Measurements from ENCODE around the gene C1QTNF1. TPM values are rescaled to one million over a fixed set of nuclear protein-coding genes. Genes with fewer than 3 reads are reported as not detected.

C1QTNF1 gene
- total RNA-seq, 4 donors from 2014 or later: 15.7 to 38.1 (median 23.5) TPM

DNA sequence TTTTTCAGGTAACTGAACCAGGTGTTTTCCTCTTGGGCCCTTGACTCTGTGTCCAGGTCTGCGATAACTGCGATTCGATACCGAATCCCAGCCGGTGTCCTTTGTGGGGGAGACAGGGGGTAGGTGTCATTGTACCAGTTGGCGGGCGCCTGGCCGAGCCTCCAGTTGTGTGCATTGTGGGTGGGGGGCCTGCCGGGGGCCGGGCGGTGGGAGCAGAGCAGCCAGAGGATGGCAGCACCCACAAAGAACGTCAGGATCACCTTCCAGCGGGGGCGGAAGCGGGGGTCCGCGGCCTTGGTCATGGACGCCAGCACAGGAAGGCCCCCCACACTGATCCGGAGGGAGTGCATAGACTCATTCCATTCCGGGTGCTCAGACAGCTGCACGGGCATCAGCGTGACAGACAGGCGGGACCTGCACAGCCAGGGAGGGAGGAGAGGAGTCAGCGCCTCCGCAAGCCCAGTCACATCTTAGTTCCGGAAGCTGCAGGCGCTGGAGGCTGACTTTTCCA is 26.7 kb upstream of the C1QTNF1 start:
- H3K36me3 ChIP-seq: peaks cover 49% of the 10 kb centered on the region
- peak; percentile 59 to 61 for DNase-seq (ENCODE audit: low spot score in 2 of 2)

DNA sequence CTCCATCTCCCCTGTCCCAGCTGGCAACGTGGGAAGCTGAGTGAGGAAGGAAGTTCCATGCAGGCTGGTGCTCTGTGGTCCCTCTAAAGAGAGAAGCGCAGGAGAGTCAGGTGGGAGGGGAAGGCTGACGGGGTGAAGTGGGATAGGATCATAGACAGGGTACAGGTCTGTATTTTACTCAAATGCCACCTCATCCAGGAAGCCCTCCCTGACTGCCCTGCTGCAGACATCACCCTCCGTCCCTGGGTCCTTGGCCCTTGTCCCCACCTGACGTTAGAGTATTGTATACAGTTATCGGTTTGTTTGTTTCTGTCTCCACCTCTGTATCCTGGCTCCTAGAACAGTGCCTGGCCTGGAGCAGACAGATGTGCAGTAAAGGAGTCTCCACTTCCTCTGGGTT is 26.1 kb upstream of the C1QTNF1 start:
- Histone ChIP-seq H3K4me3 (no peak overlapping the region), H3K27ac (peak overlapping the region; percentile 42), H3K36me3 (peaks cover 46% of the 10 kb centered on the region), H3K9me3 (no peaks in the 10 kb centered on the region), H3K4me1 (peaks cover 39% of the 10 kb centered on the region), H3K27me3 (no peaks in the 10 kb centered on the region)
- peak; percentile 32 to 45 for DNase-seq (ENCODE audit: low spot score in 2 of 2)
- WGBS: 67% methylated on average over 6 of the region's 6 CpGs
- TF ChIP-seq, protein P1, sequence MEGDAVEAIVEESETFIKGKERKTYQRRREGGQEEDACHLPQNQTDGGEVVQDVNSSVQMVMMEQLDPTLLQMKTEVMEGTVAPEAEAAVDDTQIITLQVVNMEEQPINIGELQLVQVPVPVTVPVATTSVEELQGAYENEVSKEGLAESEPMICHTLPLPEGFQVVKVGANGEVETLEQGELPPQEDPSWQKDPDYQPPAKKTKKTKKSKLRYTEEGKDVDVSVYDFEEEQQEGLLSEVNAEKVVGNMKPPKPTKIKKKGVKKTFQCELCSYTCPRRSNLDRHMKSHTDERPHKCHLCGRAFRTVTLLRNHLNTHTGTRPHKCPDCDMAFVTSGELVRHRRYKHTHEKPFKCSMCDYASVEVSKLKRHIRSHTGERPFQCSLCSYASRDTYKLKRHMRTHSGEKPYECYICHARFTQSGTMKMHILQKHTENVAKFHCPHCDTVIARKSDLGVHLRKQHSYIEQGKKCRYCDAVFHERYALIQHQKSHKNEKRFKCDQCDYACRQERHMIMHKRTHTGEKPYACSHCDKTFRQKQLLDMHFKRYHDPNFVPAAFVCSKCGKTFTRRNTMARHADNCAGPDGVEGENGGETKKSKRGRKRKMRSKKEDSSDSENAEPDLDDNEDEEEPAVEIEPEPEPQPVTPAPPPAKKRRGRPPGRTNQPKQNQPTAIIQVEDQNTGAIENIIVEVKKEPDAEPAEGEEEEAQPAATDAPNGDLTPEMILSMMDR (IDR thresholded peaks at IDR 0.05): no peak
- TF ChIP-seq POLR2A (IDR thresholded peaks at IDR 0.05): no peak
- TF ChIP-seq EP300 (IDR thresholded peaks at IDR 0.05): no peak
- no peak for TF ChIP-seq POLR2AphosphoS5 (IDR thresholded peaks at IDR 0.05)

More for the DNA sequence above, 26.7 kb upstream of the C1QTNF1 start:
- TF ChIP-seq POLR2A (IDR thresholded peaks at IDR 0.05): no peak
- TF ChIP-seq EP300 (IDR thresholded peaks at IDR 0.05): no peak
- TF ChIP-seq, protein P1 (IDR thresholded peaks at IDR 0.05): no peak
- no peak for TF ChIP-seq POLR2AphosphoS5 (IDR thresholded peaks at IDR 0.05)
- Histone ChIP-seq H3K4me3 (no peak overlapping the region), H3K9me3 (no peaks in the 10 kb centered on the region), H3K27me3 (no peaks in the 10 kb centered on the region), H3K4me1 (peaks cover 39% of the 10 kb centered on the region), H3K27ac (no peak overlapping the region)
- 82% methylated on average over 23 of the region's 27 CpGs for WGBS

DNA sequence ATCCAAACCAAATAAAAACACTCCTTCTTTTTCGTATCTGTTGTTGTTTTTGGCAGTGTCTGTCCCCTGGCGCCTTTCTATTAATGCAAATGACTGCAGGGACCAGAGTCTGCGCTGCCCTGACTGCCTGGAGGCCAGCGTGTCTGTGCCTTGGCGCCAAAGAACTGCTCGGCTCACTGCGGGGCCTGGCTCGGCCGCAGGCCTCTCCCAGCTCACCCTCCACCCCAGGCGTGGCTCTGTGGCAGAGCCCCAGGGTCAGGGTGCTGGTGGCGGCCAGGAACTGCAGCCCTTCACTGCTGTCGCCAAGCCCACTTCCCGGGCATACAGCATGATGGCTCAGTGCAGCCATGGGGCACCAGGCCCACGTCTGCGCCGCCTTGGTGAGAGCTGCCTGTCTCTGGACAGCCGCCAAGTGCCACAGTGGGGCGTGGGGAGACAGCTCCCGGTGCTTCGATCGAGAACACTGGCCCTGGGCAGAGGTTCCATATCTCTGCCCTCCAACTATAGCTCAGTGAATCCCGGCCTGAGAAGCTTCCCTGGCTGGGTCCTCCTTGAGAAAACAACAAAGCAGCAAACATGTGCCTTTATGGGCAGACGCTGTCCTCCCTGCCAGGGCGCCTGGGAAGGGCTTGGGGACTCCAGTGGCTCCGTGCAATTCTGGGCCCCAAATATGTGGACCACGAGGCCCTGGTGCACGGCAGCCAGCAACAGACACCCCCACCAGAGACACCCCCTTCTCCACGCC is 25.5 kb upstream of the C1QTNF1 start:
- H3K9me3 ChIP-seq: no peaks in the 10 kb centered on the region
- peak overlapping the region; percentile 42 for H3K27ac ChIP-seq
- peak; percentile 73 to 85 for DNase-seq (ENCODE audit: low spot score in 2 of 2)
- TF ChIP-seq, protein P1 (IDR thresholded peaks at IDR 0.05): no peak
- TF ChIP-seq POLR2A (IDR thresholded peaks at IDR 0.05) (no peak), EP300 (IDR thresholded peaks at IDR 0.05) (no peak), POLR2AphosphoS5 (IDR thresholded peaks at IDR 0.05) (no peak)
- no peak overlapping the region for H3K4me3 ChIP-seq
- H3K4me1 ChIP-seq: peaks cover 36% of the 10 kb centered on the region
- WGBS: 56% methylated on average over 13 of the region's 28 CpGs
- H3K27me3 ChIP-seq: no peaks in the 10 kb centered on the region
- H3K36me3 ChIP-seq: peaks cover 42% of the 10 kb centered on the region

DNA sequence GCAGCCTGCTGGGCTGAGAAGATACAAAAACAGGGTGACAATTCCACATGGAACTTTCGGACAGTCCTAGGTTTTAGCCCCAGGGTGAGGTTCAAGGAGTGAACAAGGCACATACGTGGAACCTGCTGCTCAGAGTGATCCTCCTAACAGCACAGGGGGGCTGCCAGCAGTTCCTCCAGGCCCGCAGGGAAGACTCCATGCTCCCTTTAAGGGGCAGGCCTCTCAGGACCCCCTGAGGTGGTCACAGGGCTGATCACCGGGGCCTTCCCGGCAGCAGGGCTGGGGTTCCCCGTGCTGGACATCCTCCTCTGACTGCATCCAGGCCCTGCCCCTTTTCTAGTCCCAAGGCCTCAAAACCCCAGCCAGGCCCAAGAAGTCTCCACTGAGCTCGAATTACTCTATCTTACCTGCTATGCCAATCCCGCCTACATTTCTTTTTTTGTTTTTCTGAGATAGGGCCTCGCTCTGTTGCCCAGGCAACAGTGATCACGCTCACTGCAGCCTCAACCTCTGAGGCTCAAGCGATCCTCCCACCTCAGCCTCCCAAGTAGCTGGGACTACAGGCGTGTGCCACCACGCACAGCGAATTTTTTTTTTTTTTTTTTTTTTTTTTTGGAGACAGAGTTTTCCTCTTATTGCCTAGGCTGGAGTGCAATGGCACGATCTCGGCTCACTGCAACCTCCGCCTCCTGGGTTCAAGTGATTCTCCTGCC is 24.8 kb upstream of the C1QTNF1 start:
- Histone ChIP-seq H3K27me3 (no peaks in the 10 kb centered on the region), H3K4me3 (no peak overlapping the region), H3K4me1 (peaks cover 39% of the 10 kb centered on the region), H3K9me3 (no peaks in the 10 kb centered on the region), H3K27ac (peak overlapping the region; percentile 42), H3K36me3 (peaks cover 41% of the 10 kb centered on the region)
- 93% methylated on average over 14 of the region's 17 CpGs for WGBS
- peak in 1 of 2 donors; percentile 65 for DNase-seq (ENCODE audit: low spot score in 2 of 2)
- TF ChIP-seq EP300 (IDR thresholded peaks at IDR 0.05) (no peak), POLR2AphosphoS5 (IDR thresholded peaks at IDR 0.05) (no peak), POLR2A (IDR thresholded peaks at IDR 0.05) (no peak)
- TF ChIP-seq, protein P1 (IDR thresholded peaks at IDR 0.05): no peak

DNA sequence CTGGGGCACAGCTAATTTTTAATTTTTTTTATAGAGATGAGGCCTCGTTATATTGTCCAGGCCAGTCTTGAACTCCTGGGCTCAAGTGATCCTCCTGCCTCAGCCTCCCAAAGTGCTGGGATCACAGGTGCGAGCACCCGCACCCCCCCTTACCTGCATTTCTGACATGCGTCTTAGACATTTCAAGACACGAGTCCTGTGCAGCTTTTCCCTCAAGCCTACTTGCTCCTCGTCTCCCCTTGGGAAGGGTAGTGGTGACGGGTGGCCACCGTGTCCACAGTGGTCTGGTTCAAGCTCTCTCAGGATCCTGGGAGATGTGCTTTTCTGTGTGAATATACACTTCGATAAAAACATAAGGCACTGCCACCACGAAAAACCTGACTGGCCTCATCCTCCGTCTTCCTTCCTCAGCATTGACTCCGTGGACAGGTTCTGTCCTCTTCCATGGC is 24.0 kb upstream of the C1QTNF1 start:
- 91% methylated on average over 12 of the region's 12 CpGs for WGBS
- DNase-seq (ENCODE audit: low spot score in 2 of 2): peak; percentile 34 to 66
- Histone ChIP-seq H3K9me3 (no peaks in the 10 kb centered on the region), H3K36me3 (peaks cover 33% of the 10 kb centered on the region), H3K4me1 (peaks cover 39% of the 10 kb centered on the region), H3K27me3 (no peaks in the 10 kb centered on the region), H3K4me3 (no peak overlapping the region), H3K27ac (no peak overlapping the region)
- TF ChIP-seq EP300 (IDR thresholded peaks at IDR 0.05) (no peak), POLR2A (IDR thresholded peaks at IDR 0.05) (no peak), POLR2AphosphoS5 (IDR thresholded peaks at IDR 0.05) (no peak)
- TF ChIP-seq, protein P1 (IDR thresholded peaks at IDR 0.05): no peak

Measured in suprapubic skin (tissue), 4 donors.